Endothelial cell of umbilical vein (primary cell): ENCODE measurements around the gene PPP3CA. TPM values are rescaled to one million over a fixed set of nuclear protein-coding genes. Genes with fewer than 3 reads are reported as not detected.

Experiments used
- BruUV-seq: library from RNA; stranded (reverse); fragments of 400-500 nt; replicated peaks from 2 replicates; lab custom pipeline; 2021; lab: Mats Ljungman, UMichigan
- CTCF ChIA-PET: fragments of 300-600, 350-600 bp; sonication (Branson Sonifier 250); formaldehyde crosslinking; loops from one replicate; lab custom pipeline; 2021; ENCODE audit warnings: antibody characterized with exemption, inconsistent platforms; lab: Charles Lee
- POLR2A ChIA-PET: fragments of 300-600, 350-600 bp; sonication (Branson Sonifier 250); formaldehyde crosslinking; loops from one replicate; lab custom pipeline; 2021; ENCODE audit warnings: antibody characterized with exemption, inconsistent platforms; lab: Charles Lee
- DNase-seq: peaks from one replicate; pipeline ENCODE4 v3.0.0-alpha.2; 2011; ENCODE audit warnings: low read depth, low spot score
- FAIRE-seq: peaks from 2 replicates; lab custom pipeline; 2011; peaks lifted over from hg19 to GRCh38; lab: Jason Lieb, UNC
- H2AFZ ChIP-seq: 2 replicates; pipeline ENCODE4 v1.6.0; 2012; ENCODE audit warnings: low read depth, low read length, control low read depth, inconsistent platforms
- H3K27ac ChIP-seq: 2 replicates; pipeline ENCODE4 v1.5.1; 2011; ENCODE audit warnings: low read depth, mild to moderate bottlenecking, control low read depth, low read length, moderate library complexity; ENCODE audit not compliant: insufficient read depth
- H3K27me3 ChIP-seq, 2 experiments: 2 replicates each; pipeline versions ENCODE4 v1.6.0 to v1.6.1; 2011; ENCODE audit warnings: low read length in 2 of 2, mixed read lengths in 1 of 2; ENCODE audit not compliant: control insufficient read depth in 2 of 2, insufficient read depth in 2 of 2
- H3K36me3 ChIP-seq, 2 experiments: 2 replicates in 1 of 2; 3 replicates in 1 of 2; pipeline ENCODE4 v1.5.1; 2011; ENCODE audit warnings: low read length in 2 of 2, mild to moderate bottlenecking in 1 of 2, moderate library complexity in 1 of 2; ENCODE audit not compliant: control insufficient read depth in 2 of 2, insufficient read depth in 2 of 2; ENCODE audit errors: extremely low read depth in 1 of 2
- H3K4me1 ChIP-seq: 3 replicates; pipeline ENCODE4 v1.5.1; 2011; ENCODE audit warnings: mild to moderate bottlenecking, low read length; ENCODE audit not compliant: control insufficient read depth, insufficient read depth; ENCODE audit errors: extremely low read depth
- H3K4me2 ChIP-seq: 2 replicates; pipeline ENCODE4 v1.6.1; 2011; ENCODE audit warnings: low read length, control low read depth, mixed read lengths; ENCODE audit not compliant: insufficient read depth
- H3K4me3 ChIP-seq, 3 experiments: fragments of 200-600 bp in 1 of 3; sonication (generic), shearing (Covaris generic) in 1 of 3; replicated peaks in 1 of 3; 2 replicates each; pipeline ENCODE4 v1.5.1; 2011 to 2016; ENCODE audit warnings: control low read depth in 3 of 3, low read length in 3 of 3, mild to moderate bottlenecking in 2 of 3, inconsistent platforms in 1 of 3, low read depth in 1 of 3, moderate library complexity in 1 of 3; ENCODE audit not compliant: insufficient read depth in 1 of 3
- H3K79me2 ChIP-seq: 2 replicates; pipeline ENCODE4 v1.6.0; 2012; ENCODE audit warnings: low read length, inconsistent platforms; ENCODE audit not compliant: control insufficient read depth, insufficient read depth
- H3K9ac ChIP-seq: replicated peaks from 2 replicates; pipeline ENCODE3; 2011; ENCODE audit warnings: low read length, control low read depth; ENCODE audit not compliant: insufficient read depth; ENCODE audit errors: extremely low read depth
- H3K9me1 ChIP-seq: replicated peaks from 3 replicates; pipeline ENCODE4 v1.6.0; 2011; ENCODE audit warnings: mild to moderate bottlenecking, low read length; ENCODE audit not compliant: control insufficient read depth, insufficient read depth; ENCODE audit errors: extremely low read depth
- H3K9me3 ChIP-seq: replicated peaks from 2 replicates; pipeline ENCODE4 v1.5.1; 2012; ENCODE audit warnings: low read length, inconsistent platforms; ENCODE audit not compliant: control insufficient read depth, insufficient read depth
- H4K20me1 ChIP-seq: replicated peaks from 2 replicates; pipeline ENCODE3; 2011; ENCODE audit warnings: mild to moderate bottlenecking, low read length; ENCODE audit not compliant: control insufficient read depth, insufficient read depth; ENCODE audit errors: extremely low read depth
- EZH2 ChIP-seq: IDR thresholded peaks from 2 replicates; pipeline ENCODE4 v1.6.1; 2012; ENCODE audit warnings: borderline replicate concordance, low read depth, mild to moderate bottlenecking, moderate library complexity, low read length, inconsistent platforms; ENCODE audit not compliant: severe bottlenecking
- FOS ChIP-seq: IDR thresholded peaks from 2 replicates; pipeline ENCODE4 v1.6.1; 2011; ENCODE audit warnings: mild to moderate bottlenecking, low read length, moderate library complexity, borderline replicate concordance; ENCODE audit not compliant: insufficient read depth
- GATA2 ChIP-seq: IDR thresholded peaks from 2 replicates; pipeline ENCODE4 v1.7.0; 2011; ENCODE audit warnings: low read depth, mild to moderate bottlenecking, moderate library complexity, mixed read lengths, low read length; ENCODE audit not compliant: insufficient read length, insufficient read depth
- JUN ChIP-seq: IDR thresholded peaks from 2 replicates; pipeline ENCODE4 v1.6.1; 2011; ENCODE audit warnings: borderline replicate concordance, low read depth; ENCODE audit not compliant: insufficient read length, insufficient read depth
- MYC ChIP-seq: IDR thresholded peaks from one replicate; pipeline ENCODE4 v1.6.1; 2011; ENCODE audit warnings: mild to moderate bottlenecking, low read depth, low read length
- POLR2A ChIP-seq: IDR thresholded peaks from 2 replicates; pipeline ENCODE4 v1.6.1; 2012; ENCODE audit warnings: low read depth, mild to moderate bottlenecking, control low read depth, low read length
- POLR2AphosphoS5 ChIP-seq: IDR thresholded peaks from 2 replicates; pipeline ENCODE4 v1.6.1; 2012; ENCODE audit warnings: low read depth, mild to moderate bottlenecking, control low read depth, low read length, moderate library complexity; ENCODE audit not compliant: insufficient read depth
- dilution Hi-C: fragments of 300-500 bp; cut with MboI; formaldehyde crosslinking; loops from one replicate; pipeline ENCODE4 v1.15.0; 2019; ENCODE audit warnings: low sequenced_read_pairs; ENCODE audit not compliant: extremely low pct_ligation_motif_present
- intact Hi-C: fragments of 100-400 bp; cut with micrococcal nuclease; formaldehyde crosslinking; loops from one replicate; pipeline ENCODE4 v1.10.0; 2022
- polyA plus RNA-seq, 4 experiments: library from polyadenylated mRNA; depleted of rRNA in 3 of 4; stranded (reverse) in 3 of 4; unstranded in 1 of 4; fragments of >200 nt; gene quantifications; 2 replicates each; pipeline versions ENCODE4 v1.2.1 to v1.2.3, GENCODE V29; 2011 to 2012; ENCODE audit warnings: missing spikeins in 1 of 4
- total RNA-seq: library from RNA; stranded (reverse); gene quantifications from 2 replicates; pipeline ENCODE4 v1.2.3, GENCODE V29; 2021
- TF ChIP-seq, protein P1 (sequence below): IDR thresholded peaks from 2 replicates; pipeline ENCODE4 v1.6.1; 2011; ENCODE audit not compliant: insufficient read depth, insufficient read length
- TF ChIP-seq, protein P2 (sequence below), 2 donors: IDR thresholded peaks; 1 replicate in 1 of 2; 2 replicates in 1 of 2; pipeline ENCODE4 v1.5.1; 2011; ENCODE audit warnings: low read length in 2 of 2, mild to moderate bottlenecking in 2 of 2, moderate library complexity in 2 of 2, control low read depth in 1 of 2, inconsistent platforms in 1 of 2, low read depth in 1 of 2; ENCODE audit not compliant: insufficient read depth in 1 of 2; ENCODE audit errors: extremely low read depth in 1 of 2

Gene PPP3CA
- total and polyA plus RNA-seq, 2 donors (not counting 3 experiments of a cell fraction or from before 2014, with no cell fraction given), result 7.0 to 43.3 TPM

DNA sequence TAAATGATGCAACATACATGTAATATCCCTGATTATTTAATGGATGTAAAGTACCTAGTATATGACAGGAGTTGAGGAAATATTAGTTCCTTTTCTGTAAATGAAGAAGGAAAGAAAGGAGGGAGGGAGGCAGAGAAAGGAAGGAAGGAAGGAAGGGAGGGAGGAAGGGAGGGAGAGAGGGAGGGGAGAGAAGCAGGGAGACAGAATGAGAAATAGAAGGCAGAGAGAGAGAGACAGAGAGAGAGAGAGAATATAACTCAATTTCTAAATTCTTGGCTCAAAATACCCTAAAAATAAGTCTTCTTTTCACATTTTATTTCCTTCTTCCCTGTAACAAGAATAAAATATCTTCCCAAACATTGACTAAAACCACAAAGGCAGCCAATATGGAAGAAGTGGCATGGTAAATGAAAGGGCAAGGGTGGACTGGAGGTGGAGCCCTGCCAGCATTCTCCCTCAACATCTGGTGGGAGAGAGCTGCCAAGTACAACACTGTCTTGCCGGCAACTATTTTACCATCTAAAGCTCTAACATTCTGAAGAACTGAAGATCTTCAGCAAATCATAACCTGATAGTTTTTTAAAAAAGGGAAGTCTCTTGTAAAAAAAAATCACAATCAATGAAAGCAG is 245.1 kb downstream of the PPP3CA start:
- Histone ChIP-seq H3K36me3 (no peaks in the 10 kb centered on the region), H3K27me3 (no peaks in the 10 kb centered on the region), H3K4me2 (peak overlapping the region; percentile 48), H3K79me2 (no peaks in the 10 kb centered on the region), H3K9ac (no peak overlapping the region), H4K20me1 (no peaks in the 10 kb centered on the region), H3K4me3 (no peak overlapping the region), H3K9me3 (no peaks in the 10 kb centered on the region), H3K9me1 (peaks cover 5% of the 10 kb centered on the region), H3K27ac (peak overlapping the region; percentile 3), H2AFZ (no peak overlapping the region), H3K4me1 (peaks cover 28% of the 10 kb centered on the region)
- FAIRE-seq, result no peak
- CTCF ChIA-PET, result interaction anchor here (0.6 to 1.3 kb wide), 3 partner anchors 10 to 83 kb away, joined by 3 to 4 read pairs (median 4); no protein-coding TSS in a partner anchor
- BruUV-seq, result no TSS peak
- intact Hi-C loops, result loop anchor here (1.0 to 2.0 kb wide), 3 partner anchors 64 to 245 kb away; partner anchors contain the start of gene PPP3CA
- peak; percentile 91 for DNase-seq
- TF ChIP-seq, protein P1, sequence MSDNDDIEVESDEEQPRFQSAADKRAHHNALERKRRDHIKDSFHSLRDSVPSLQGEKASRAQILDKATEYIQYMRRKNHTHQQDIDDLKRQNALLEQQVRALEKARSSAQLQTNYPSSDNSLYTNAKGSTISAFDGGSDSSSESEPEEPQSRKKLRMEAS, result no peak
- TF ChIP-seq GATA2 (no peak), FOS (no peak), JUN (no peak), MYC (no peak), POLR2AphosphoS5 (no peak), POLR2A (no peak), EZH2 (no peak)
- TF ChIP-seq, protein P2, sequence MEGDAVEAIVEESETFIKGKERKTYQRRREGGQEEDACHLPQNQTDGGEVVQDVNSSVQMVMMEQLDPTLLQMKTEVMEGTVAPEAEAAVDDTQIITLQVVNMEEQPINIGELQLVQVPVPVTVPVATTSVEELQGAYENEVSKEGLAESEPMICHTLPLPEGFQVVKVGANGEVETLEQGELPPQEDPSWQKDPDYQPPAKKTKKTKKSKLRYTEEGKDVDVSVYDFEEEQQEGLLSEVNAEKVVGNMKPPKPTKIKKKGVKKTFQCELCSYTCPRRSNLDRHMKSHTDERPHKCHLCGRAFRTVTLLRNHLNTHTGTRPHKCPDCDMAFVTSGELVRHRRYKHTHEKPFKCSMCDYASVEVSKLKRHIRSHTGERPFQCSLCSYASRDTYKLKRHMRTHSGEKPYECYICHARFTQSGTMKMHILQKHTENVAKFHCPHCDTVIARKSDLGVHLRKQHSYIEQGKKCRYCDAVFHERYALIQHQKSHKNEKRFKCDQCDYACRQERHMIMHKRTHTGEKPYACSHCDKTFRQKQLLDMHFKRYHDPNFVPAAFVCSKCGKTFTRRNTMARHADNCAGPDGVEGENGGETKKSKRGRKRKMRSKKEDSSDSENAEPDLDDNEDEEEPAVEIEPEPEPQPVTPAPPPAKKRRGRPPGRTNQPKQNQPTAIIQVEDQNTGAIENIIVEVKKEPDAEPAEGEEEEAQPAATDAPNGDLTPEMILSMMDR (IDR thresholded peaks at IDR 0.05; ENCODE audit: extremely low read depth in 1 of 2, insufficient read depth in 1 of 2, low read depth in 1 of 2, low read length in 2 of 2), result no peak
- POLR2A ChIA-PET, result no interaction called here
- dilution Hi-C loops, result no loop called here
